Activated CD4-positive, alpha-beta T cell treated with anti-CD3 and anti-CD28 coated beads for 36 hours (primary cell): ENCODE data around the gene ACKR2. TPM values are rescaled to one million over a fixed set of nuclear protein-coding genes. Genes with fewer than 3 reads are reported as not detected.

ENCODE experiments used
- ATAC-seq: fragments of 200-7000 bp; cut with Tn5 transposase; one replicate; pipeline ENCODE4 v1.10.0; 2021; ENCODE audit warnings: mild to moderate bottlenecking, moderate library complexity
- CTCF ChIA-PET: fragments of 350-600 bp; sonication (Branson Sonifier 250); formaldehyde crosslinking; loops from one replicate; lab custom pipeline; 2021; ENCODE audit warnings: antibody characterized with exemption; lab: Charles Lee
- POLR2A ChIA-PET: fragments of 350-600 bp; sonication (Branson Sonifier 250); formaldehyde crosslinking; loops from one replicate; lab custom pipeline; 2021; ENCODE audit warnings: antibody characterized with exemption, inconsistent platforms; lab: Charles Lee
- DNase-seq: peaks from one replicate; pipeline ENCODE4 v3.0.0-alpha.2; 2020
- H3K27ac Mint-ChIP-seq: one replicate; pipeline ENCODE4 v1.8.0; 2021; ENCODE audit warnings: mixed read lengths
- H3K27me3 Mint-ChIP-seq: one replicate; pipeline ENCODE4 v1.8.0; 2021; ENCODE audit warnings: mixed read lengths
- H3K36me3 Mint-ChIP-seq: one replicate; pipeline ENCODE4 v1.8.0; 2021; ENCODE audit warnings: low read depth, mixed read lengths
- H3K4me1 Mint-ChIP-seq: one replicate; pipeline ENCODE4 v1.8.0; 2021; ENCODE audit warnings: mixed read lengths
- H3K4me3 Mint-ChIP-seq: one replicate; pipeline ENCODE4 v1.8.0; 2021; ENCODE audit warnings: mild to moderate bottlenecking, moderate library complexity, mixed read lengths
- H3K9me3 Mint-ChIP-seq: one replicate; pipeline ENCODE4 v1.8.0; 2021; ENCODE audit warnings: low read depth, mixed read lengths
- intact Hi-C, 2 experiments: fragments of 100-400 bp; cut with DNase I in 1 of 2; cut with micrococcal nuclease in 1 of 2; formaldehyde crosslinking; loops; one replicate each; pipeline versions ENCODE4 v1.14.2 to v1.15.1; 2022 to 2024; cut with DNase I, micrococcal nuclease
- total RNA-seq, 2 experiments: library from RNA; stranded (reverse); gene quantifications; one replicate each; pipeline ENCODE4 v1.2.3, GENCODE V29; 2021

Gene ACKR2
- total RNA-seq, 2 experiments from 2014 or later, result 0.64 to 0.65 TPM

- Mint-ChIP-seq H3K27ac (no peak overlapping the region), H3K9me3 (no peaks in the 10 kb centered on the region), H3K27me3 (peaks cover 2% of the 10 kb centered on the region), H3K4me3 (no peak overlapping the region), H3K4me1 (peaks cover 5% of the 10 kb centered on the region), H3K36me3 (no peaks in the 10 kb centered on the region)
- ATAC-seq (no peak), DNase-seq (no peak)
- POLR2A ChIA-PET, result interaction anchor here (0.6 kb wide), 1 partner anchor 25 kb away, joined by 9 read pairs; no protein-coding TSS in a partner anchor
- CTCF ChIA-PET, result interaction anchor here (0.6 to 2.4 kb wide), 9 partner anchors 10 to 816 kb away, joined by 3 to 15 read pairs (median 5); partner anchors contain the start of gene HIGD1A
- intact Hi-C loops, result loop anchor here in 1 of 2 experiments (2.0 kb wide), 1 partner anchor 49 kb away; no protein-coding TSS in a partner anchor
These were observed 20.6 kb downstream of the ACKR2 start for GRCh38 chr3:42829628-42830436.

GRCh38 chr3:42830437-42831320 lies 21.4 kb downstream of the ACKR2 start:
- no peak overlapping the region for H3K4me3 Mint-ChIP-seq
- H3K9me3 Mint-ChIP-seq, result no peaks in the 10 kb centered on the region
- intact Hi-C loops, result loop anchor here (1.0 to 2.0 kb wide), 5 partner anchors 9 to 51 kb away; partner anchors contain the start of gene HIGD1A (in 1 of the 2)
- H3K4me1 Mint-ChIP-seq, result peaks cover 5% of the 10 kb centered on the region
- POLR2A ChIA-PET, result interaction anchor here (0.6 kb wide), 1 partner anchor 25 kb away, joined by 9 read pairs; no protein-coding TSS in a partner anchor
- DNase-seq (no peak), ATAC-seq (no peak)
- no peaks in the 10 kb centered on the region for H3K36me3 Mint-ChIP-seq
- no peak overlapping the region for H3K27ac Mint-ChIP-seq
- H3K27me3 Mint-ChIP-seq, result peaks cover 2% of the 10 kb centered on the region
- CTCF ChIA-PET, result interaction anchor here (0.6 to 2.4 kb wide), 27 partner anchors 8 to 816 kb away, joined by 3 to 17 read pairs (median 4); partner anchors contain the start of genes CYP8B1, HIGD1A and VIPR1

DNA sequence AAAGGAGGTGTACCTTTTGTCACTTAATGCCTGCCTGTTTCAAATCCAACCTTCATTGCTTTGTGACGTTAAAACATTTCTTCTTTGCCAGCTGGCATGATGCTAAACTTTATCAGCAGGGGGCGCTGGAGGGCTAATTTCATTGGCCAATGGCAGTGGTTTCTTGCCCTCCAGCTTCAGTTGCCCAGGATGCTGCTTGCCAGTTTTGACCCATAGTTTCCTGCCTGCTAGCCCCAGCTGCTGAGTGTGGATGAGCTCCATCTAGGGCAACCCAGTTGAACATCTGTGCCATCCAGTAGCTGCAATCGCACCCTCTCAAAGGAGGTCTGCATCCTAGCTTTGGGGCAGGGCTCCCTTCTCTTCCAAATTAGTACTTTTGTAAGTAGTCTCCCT lies 22.1 kb downstream of the ACKR2 start:
- Mint-ChIP-seq H3K27me3 (peaks cover 2% of the 10 kb centered on the region), H3K36me3 (no peaks in the 10 kb centered on the region), H3K4me1 (peaks cover 5% of the 10 kb centered on the region), H3K9me3 (no peaks in the 10 kb centered on the region), H3K27ac (no peak overlapping the region), H3K4me3 (no peak overlapping the region)
- ATAC-seq (peak; percentile 92), DNase-seq (peak; percentile 90)
- CTCF ChIA-PET, result interaction anchor here (0.6 to 2.4 kb wide), 26 partner anchors 8 to 329 kb away, joined by 3 to 17 read pairs (median 4); partner anchors contain the start of genes CYP8B1 and VIPR1
- intact Hi-C loops, result loop anchor here (1.0 to 2.0 kb wide), 5 partner anchors 8 to 51 kb away; partner anchors contain the start of gene HIGD1A (in 1 of the 2)
- POLR2A ChIA-PET, result no interaction called here

DNA sequence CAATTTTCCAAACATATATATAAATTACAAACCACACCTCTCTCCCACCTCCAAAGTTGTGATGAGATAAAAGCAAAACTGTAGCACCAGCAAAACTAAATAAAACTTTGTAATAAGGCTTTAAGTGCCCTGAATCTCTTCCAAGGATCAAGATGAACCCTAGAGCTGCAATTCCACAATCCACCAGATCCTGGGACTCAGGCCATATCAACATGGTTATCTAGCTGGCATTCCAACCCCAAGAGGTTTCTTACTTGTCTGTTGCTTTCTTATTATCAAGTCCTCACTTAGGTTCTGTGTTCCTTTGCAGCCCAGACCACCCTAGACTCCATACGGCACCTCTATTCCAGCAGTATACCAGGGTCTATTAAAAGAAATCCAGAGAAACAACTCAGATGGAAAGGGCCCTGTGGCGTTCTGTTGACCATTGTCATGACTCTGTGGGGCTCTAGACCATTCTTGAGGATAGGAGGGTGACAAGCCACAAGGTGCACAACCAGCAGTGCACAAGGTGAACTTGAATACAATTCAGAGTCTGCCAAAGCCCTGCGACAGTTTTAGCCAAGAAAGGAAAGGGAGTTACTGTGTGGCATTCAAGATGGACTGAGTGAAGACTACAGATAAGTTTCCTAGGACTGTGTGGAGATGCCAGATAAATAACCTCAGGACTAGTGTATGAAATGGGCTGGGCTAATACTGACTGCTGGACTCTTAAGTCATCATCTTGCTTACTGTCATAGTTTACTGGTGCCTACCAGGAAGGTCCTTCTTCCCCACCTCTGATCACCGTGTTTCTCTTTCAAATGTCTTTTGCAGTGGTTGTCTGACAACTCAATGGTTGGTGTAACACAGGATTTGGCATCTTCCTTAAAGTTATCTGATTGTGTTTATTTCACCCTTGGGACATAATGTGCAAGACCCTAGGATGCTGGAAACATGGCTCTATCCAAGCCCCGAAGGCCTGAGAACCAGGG lies 27.2 kb downstream of the ACKR2 start:
- POLR2A ChIA-PET, result no interaction called here
- DNase-seq (no peak), ATAC-seq (no peak)
- Mint-ChIP-seq H3K36me3 (no peaks in the 10 kb centered on the region), H3K27ac (no peak overlapping the region), H3K9me3 (no peaks in the 10 kb centered on the region), H3K27me3 (peaks cover 2% of the 10 kb centered on the region), H3K4me1 (peaks cover 2% of the 10 kb centered on the region), H3K4me3 (no peak overlapping the region)
- CTCF ChIA-PET, result no interaction called here
- intact Hi-C loops, result no loop called here

GRCh38 chr3:42838571-42838970 lies 29.3 kb downstream of the ACKR2 start:
- H3K4me3 Mint-ChIP-seq, result no peak overlapping the region
- no peaks in the 10 kb centered on the region for H3K36me3 Mint-ChIP-seq
- ChIA-PET CTCF (interaction anchor here (0.6 to 1.8 kb wide), 5 partner anchors 8 to 61 kb away, joined by 3 to 10 read pairs (median 6); no protein-coding TSS in a partner anchor), POLR2A (no interaction called here)
- H3K27me3 Mint-ChIP-seq, result peaks cover 2% of the 10 kb centered on the region
- DNase-seq (no peak), ATAC-seq (no peak)
- intact Hi-C loops, result loop anchor here in 1 of 2 experiments (2.0 kb wide), 1 partner anchor 58 kb away; no protein-coding TSS in a partner anchor
- no peak overlapping the region for H3K27ac Mint-ChIP-seq
- no peaks in the 10 kb centered on the region for H3K9me3 Mint-ChIP-seq
- H3K4me1 Mint-ChIP-seq, result no peaks in the 10 kb centered on the region

GRCh38 chr3:42839616-42840015 lies 30.4 kb downstream of the ACKR2 start:
- no peaks in the 10 kb centered on the region for H3K9me3 Mint-ChIP-seq
- peak; percentile 98 for ATAC-seq
- H3K4me1 Mint-ChIP-seq, result no peaks in the 10 kb centered on the region
- no peaks in the 10 kb centered on the region for H3K36me3 Mint-ChIP-seq
- intact Hi-C loops, result loop anchor here (1.0 to 2.0 kb wide), 3 partner anchors 8 to 59 kb away; no protein-coding TSS in a partner anchor
- no peaks in the 10 kb centered on the region for H3K27me3 Mint-ChIP-seq
- no peak overlapping the region for H3K27ac Mint-ChIP-seq
- peak; percentile 53 for DNase-seq
- H3K4me3 Mint-ChIP-seq, result no peak overlapping the region
- ChIA-PET POLR2A (interaction anchor here (0.6 kb wide), 3 partner anchors 64 to 271 kb away, joined by 3 to 5 read pairs (median 4); no protein-coding TSS in a partner anchor), CTCF (interaction anchor here (0.7 to 1.8 kb wide), 12 partner anchors 9 to 95 kb away, joined by 3 to 10 read pairs (median 4); no protein-coding TSS in a partner anchor)

- H3K4me1 Mint-ChIP-seq, result peaks cover 3% of the 10 kb centered on the region
- ATAC-seq, result no peak
- no peak overlapping the region for H3K4me3 Mint-ChIP-seq
- CTCF ChIA-PET, result interaction anchor here (1.7 kb wide), 1 partner anchor 37 kb away, joined by 4 read pairs; no protein-coding TSS in a partner anchor
- no peaks in the 10 kb centered on the region for H3K9me3 Mint-ChIP-seq
- no peak overlapping the region for H3K27ac Mint-ChIP-seq
- no peaks in the 10 kb centered on the region for H3K27me3 Mint-ChIP-seq
- H3K36me3 Mint-ChIP-seq, result no peaks in the 10 kb centered on the region
- intact Hi-C loops, result no loop called here
- POLR2A ChIA-PET, result no interaction called here
- DNase-seq, result no peak
These were observed 32.1 kb downstream of the ACKR2 start for GRCh38 chr3:42841332-42841731.

GRCh38 chr3:42843713-42844411 lies 34.6 kb downstream of the ACKR2 start:
- H3K4me3 Mint-ChIP-seq, result no peak overlapping the region
- H3K4me1 Mint-ChIP-seq, result peaks cover 15% of the 10 kb centered on the region
- no peaks in the 10 kb centered on the region for H3K9me3 Mint-ChIP-seq
- DNase-seq (no peak), ATAC-seq (no peak)
- H3K27me3 Mint-ChIP-seq, result no peaks in the 10 kb centered on the region
- intact Hi-C loops, result no loop called here
- no peaks in the 10 kb centered on the region for H3K36me3 Mint-ChIP-seq
- ChIA-PET CTCF (interaction anchor here (1.4 kb wide), 1 partner anchor 13 kb away, joined by 4 read pairs; no protein-coding TSS in a partner anchor), POLR2A (no interaction called here)
- no peak overlapping the region for H3K27ac Mint-ChIP-seq

DNA sequence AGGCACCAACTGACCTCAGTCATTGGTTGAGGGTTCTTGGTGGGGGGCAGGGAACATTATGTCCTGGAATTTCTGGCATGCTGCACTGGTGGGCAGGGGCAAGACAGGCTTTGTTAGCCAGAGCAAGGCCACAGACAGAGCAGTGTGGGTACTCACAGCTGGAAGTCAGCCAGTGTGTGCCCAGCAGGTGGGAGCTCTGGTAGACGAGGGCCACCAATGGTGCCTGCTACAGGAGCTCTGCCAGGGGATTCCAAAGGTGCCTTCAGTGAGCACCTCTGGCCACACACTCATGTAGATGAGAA lies 35.1 kb downstream of the ACKR2 start:
- ChIA-PET CTCF (interaction anchor here (1.4 kb wide), 1 partner anchor 13 kb away, joined by 4 read pairs; no protein-coding TSS in a partner anchor), POLR2A (no interaction called here)
- Mint-ChIP-seq H3K27me3 (no peaks in the 10 kb centered on the region), H3K27ac (no peak overlapping the region), H3K4me1 (peaks cover 15% of the 10 kb centered on the region), H3K36me3 (no peaks in the 10 kb centered on the region), H3K4me3 (no peak overlapping the region), H3K9me3 (no peaks in the 10 kb centered on the region)
- DNase-seq (no peak), ATAC-seq (no peak)
- intact Hi-C loops, result no loop called here
